ENCODE results near the gene ESAM.

ESAM gene

DNA sequence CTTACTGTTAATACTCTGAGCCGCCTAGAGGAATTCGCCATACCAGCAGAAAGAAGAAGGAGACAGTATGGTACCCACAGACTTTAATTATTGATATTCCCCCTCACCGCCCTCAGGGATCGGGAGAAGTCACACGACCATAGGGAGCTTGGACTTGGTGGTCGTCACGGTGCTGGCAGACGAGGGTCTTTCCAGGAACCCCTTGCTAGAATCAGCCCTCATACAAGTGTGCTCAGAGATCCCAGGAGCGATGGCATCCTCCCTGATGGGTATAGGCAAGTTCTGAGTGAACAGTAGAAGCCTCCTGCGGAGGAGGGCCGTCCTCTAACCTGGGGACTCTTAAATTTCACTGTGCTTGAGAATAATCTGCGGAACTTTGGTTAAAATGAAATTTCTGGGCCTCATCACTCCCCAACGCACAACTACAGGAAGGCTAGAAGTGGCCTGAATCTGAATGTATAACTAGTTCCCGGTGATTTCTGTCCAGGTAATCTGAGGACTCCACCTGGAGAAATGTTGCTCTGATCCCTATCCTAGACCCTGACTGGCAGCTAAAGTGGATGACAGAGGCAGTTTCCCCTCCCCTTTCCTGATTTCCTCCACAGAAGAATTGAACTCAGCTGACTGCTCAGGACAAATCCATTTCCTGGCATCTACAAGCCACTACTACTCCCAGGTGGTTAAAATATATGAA lies 14.5 kb downstream of the ESAM start:
- TF ChIP-seq, protein P1, sequence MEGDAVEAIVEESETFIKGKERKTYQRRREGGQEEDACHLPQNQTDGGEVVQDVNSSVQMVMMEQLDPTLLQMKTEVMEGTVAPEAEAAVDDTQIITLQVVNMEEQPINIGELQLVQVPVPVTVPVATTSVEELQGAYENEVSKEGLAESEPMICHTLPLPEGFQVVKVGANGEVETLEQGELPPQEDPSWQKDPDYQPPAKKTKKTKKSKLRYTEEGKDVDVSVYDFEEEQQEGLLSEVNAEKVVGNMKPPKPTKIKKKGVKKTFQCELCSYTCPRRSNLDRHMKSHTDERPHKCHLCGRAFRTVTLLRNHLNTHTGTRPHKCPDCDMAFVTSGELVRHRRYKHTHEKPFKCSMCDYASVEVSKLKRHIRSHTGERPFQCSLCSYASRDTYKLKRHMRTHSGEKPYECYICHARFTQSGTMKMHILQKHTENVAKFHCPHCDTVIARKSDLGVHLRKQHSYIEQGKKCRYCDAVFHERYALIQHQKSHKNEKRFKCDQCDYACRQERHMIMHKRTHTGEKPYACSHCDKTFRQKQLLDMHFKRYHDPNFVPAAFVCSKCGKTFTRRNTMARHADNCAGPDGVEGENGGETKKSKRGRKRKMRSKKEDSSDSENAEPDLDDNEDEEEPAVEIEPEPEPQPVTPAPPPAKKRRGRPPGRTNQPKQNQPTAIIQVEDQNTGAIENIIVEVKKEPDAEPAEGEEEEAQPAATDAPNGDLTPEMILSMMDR (IDR thresholded peaks at IDR 0.05; ENCODE audit: low read length, missing control alignments) = no peak
- no peak for DNase-seq (ENCODE audit: low read depth)
- H3K4me3 ChIP-seq (replicated peaks; ENCODE audit: low read depth, low read length) = no peak overlapping the region

DNA sequence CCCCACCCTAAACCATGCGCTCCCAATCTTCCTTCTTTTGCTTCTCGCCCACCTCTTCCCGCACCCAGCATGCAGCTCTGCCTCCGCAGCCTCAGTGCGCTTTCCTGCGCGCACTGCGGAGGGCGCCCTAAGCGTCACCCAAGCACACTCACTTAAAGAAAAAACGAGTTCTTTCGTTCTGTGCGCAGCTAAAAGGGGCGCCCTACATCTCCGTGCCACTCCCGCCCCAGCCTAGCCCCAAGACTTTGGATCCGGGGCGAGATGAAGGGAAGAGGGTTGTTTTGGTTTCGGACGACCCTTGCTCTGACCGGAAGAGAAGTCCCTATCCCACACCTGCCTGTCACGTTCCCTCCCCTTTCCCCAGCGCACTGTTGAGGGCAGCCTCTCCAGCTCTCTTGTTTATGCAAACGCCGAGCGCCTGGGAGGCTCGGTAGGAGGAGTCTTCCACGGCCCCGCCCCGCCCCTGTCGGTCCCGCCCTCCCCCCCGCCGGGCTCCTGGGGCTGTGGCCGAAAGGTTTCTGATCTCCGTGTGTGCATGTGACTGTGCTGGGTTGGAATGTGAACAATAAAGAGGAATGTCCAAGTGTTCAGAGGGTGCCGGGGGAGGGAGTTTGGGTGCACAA lies 15.4 kb downstream of the ESAM start:
- DNase-seq (ENCODE audit: low read depth) = peak; percentile 57
- H3K4me3 ChIP-seq (replicated peaks; ENCODE audit: low read depth, low read length) = peak overlapping the region; percentile 51

DNA sequence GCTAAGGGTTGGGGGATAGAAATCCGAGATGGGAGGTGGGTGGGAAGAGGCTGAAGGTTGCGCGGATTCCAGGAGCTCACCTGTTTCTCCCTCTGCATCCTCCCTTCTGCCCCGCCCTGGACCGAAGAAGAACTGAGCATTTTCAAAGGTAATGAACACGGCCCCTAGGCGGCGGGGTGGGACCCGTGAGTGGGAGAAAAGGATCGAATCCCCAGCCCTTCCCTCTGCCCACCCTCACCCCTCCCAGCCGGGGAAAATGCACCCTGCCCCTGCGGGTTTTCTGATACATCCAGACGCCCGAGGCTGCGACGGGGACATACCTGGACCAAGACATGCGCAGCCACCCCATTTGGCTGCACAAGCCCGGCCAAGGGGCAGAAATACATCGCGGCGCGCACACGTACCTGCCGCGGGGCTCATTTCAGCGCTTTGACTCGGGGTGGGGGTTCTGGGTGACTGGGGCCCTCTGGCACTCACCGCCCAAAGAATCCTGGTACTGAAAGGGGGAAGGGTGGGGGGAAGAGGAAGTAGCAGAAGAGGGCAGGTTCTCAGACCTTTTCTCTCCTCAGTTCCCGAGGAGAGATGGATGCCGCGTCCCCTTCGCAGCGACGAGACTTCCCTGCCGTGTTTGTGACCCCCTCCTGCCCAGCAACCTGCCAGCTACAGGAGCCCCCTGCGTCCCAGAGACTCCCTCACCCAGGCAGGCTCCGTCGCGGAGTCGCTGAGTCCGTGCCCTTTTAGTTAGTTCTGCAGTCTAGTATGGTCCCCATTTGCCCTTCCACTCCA lies 16.1 kb downstream of the ESAM start:
- TF ChIP-seq, protein P1 (IDR thresholded peaks at IDR 0.05; ENCODE audit: low read length, missing control alignments) = no peak
- DNase-seq (ENCODE audit: low read depth) = no peak
- H3K4me3 ChIP-seq (replicated peaks; ENCODE audit: low read depth, low read length) = peak overlapping the region; percentile 51

More for the DNA sequence above, 15.4 kb downstream of the ESAM start:
- TF ChIP-seq, protein P1 (IDR thresholded peaks at IDR 0.05; ENCODE audit: low read length, missing control alignments) = peak; percentile 28

DNA sequence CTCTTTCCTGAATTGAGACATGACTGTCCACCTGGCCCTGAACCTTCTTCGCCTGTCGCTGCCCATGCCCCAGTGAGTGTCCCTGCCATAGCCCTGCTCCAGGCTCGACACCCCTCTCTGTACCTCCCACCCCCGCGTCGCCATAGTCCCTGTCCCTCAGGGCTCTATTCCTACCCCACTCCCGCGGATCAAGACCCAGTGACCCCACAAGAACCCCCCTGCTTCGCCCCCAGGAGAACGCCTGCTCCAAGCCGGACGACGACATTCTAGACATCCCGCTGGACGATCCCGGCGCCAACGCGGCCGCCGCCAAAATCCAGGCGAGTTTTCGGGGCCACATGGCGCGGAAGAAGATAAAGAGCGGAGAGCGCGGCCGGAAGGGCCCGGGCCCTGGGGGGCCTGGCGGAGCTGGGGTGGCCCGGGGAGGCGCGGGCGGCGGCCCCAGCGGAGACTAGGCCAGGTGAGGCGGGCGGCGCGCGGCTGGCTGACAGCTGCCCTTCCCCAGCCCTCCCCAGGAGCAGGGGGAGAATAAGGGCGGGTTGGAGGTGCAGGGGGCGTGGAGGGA lies 16.7 kb downstream of the ESAM start:
- no peak overlapping the region for H3K4me3 ChIP-seq (replicated peaks; ENCODE audit: low read depth, low read length)
- no peak for DNase-seq (ENCODE audit: low read depth)
- TF ChIP-seq, protein P1 (IDR thresholded peaks at IDR 0.05; ENCODE audit: low read length, missing control alignments) = no peak

DNA sequence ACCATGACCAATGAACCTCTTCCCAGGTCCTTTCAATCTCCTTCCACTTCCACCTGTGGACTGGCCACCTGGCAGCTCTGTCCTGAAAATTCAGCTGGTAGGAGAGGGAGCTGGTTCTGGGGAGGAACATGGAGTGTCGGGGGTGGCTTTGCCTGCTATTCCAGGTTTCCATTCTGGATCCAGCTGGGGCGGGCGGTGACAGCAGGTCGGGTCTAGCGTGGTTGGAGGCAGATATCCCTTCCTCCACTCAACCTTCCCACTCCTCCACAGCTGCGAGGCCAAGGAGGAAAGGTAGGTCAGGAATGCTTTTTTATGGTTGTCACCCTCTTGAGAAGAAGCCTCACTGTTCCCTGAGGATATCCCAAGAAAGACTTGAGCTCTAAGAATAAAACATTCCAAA lies 19.0 kb downstream of the ESAM start:
- no peak for DNase-seq (ENCODE audit: low read depth)
- TF ChIP-seq, protein P1 (IDR thresholded peaks at IDR 0.05; ENCODE audit: low read length, missing control alignments) = no peak
- no peak overlapping the region for H3K4me3 ChIP-seq (replicated peaks; ENCODE audit: low read depth, low read length)

DNA sequence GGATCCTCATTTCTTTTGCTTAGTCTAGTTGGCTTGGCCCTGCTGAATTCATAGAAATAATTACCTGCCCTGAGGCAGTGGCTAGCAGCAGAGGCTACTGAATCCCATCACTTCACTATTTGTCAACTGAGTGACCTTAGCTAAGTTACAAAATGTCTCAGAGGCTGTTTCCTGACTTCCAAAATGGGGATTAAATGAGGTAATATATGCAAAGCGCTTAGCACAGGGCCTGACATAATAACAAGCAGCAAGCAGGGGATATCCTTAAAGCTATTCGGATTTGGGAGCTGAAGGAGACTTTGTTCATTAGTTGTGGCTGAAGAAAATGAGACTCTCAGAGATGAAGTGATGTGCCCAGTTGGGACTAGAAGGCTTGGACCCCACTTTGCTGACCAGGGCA lies 19.5 kb downstream of the ESAM start:
- TF ChIP-seq, protein P1 (IDR thresholded peaks at IDR 0.05; ENCODE audit: low read length, missing control alignments) = no peak
- no peak for DNase-seq (ENCODE audit: low read depth)

More for the DNA sequence above, 19.5 kb downstream of the ESAM start:
- H3K4me3 ChIP-seq (replicated peaks; ENCODE audit: low read depth, low read length) = no peak overlapping the region
